ENCODE measurements around the gene NPAS2. TPM values are rescaled to one million over a fixed set of nuclear protein-coding genes. Genes with fewer than 3 reads are reported as not detected.
A peak's percentile ranks its signal among the peaks of the same experiment; 100 is the strongest.

Gene NPAS2
- total RNA-seq, 2 donors from 2014 or later, result 29.2 to 50.8 TPM

GRCh38 chr2:100783987-100784386 is 36.0 kb upstream of the NPAS2 start:
- peaks cover 10 to 17% of the 10 kb centered on the region in 2 donors for H3K4me1 ChIP-seq (ENCODE audit: control insufficient read depth in 1 of 2, low read depth in 2 of 2)
- TF ChIP-seq CTCF (IDR thresholded peaks at IDR 0.05), result no peak
- H3K4me3 ChIP-seq, result no peak overlapping the region
- no peak for ATAC-seq (ENCODE audit: insufficient number of reproducible peaks, low FRiP score, low read depth)
- H3K27ac ChIP-seq, result no peak overlapping the region
- no peaks in the 10 kb centered on the region for H3K36me3 ChIP-seq
- no peaks in the 10 kb centered on the region for H3K9me3 ChIP-seq
- no peaks in the 10 kb centered on the region for H3K27me3 ChIP-seq (replicated peaks; ENCODE audit: insufficient read depth)
- DNase-seq (ENCODE audit: low spot score), result no peak

- no peak for DNase-seq (ENCODE audit: low spot score)
- no peak for ATAC-seq (ENCODE audit: insufficient number of reproducible peaks, low FRiP score, low read depth)
- peaks cover 10 to 17% of the 10 kb centered on the region in 2 donors for H3K4me1 ChIP-seq (ENCODE audit: control insufficient read depth in 1 of 2, low read depth in 2 of 2)
- TF ChIP-seq CTCF (IDR thresholded peaks at IDR 0.05), result no peak
- no peak overlapping the region for H3K27ac ChIP-seq
- H3K9me3 ChIP-seq, result no peaks in the 10 kb centered on the region
- H3K27me3 ChIP-seq (replicated peaks; ENCODE audit: insufficient read depth), result no peaks in the 10 kb centered on the region
- H3K4me3 ChIP-seq, result no peak overlapping the region
- no peaks in the 10 kb centered on the region for H3K36me3 ChIP-seq
Observed at GRCh38 chr2:100784681-100785080, 35.3 kb upstream of the NPAS2 start.

- Histone ChIP-seq H3K27ac (peak overlapping the region in 1 of 2 donors; percentile 61), H3K4me1 (ENCODE audit: control insufficient read depth in 1 of 2, low read depth in 2 of 2) (peaks cover 10 to 17% of the 10 kb centered on the region in 2 donors), H3K36me3 (no peaks in the 10 kb centered on the region), H3K27me3 (replicated peaks; ENCODE audit: insufficient read depth) (no peaks in the 10 kb centered on the region), H3K4me3 (peak overlapping the region; percentile 49), H3K9me3 (no peaks in the 10 kb centered on the region)
- DNase-seq (ENCODE audit: low spot score) (no peak), ATAC-seq (ENCODE audit: insufficient number of reproducible peaks, low FRiP score, low read depth) (no peak)
- TF ChIP-seq CTCF (IDR thresholded peaks at IDR 0.05), result no peak
Observed at GRCh38 chr2:100785626-100786296, 34.2 kb upstream of the NPAS2 start.

- H3K9me3 ChIP-seq, result no peaks in the 10 kb centered on the region
- H3K36me3 ChIP-seq, result no peaks in the 10 kb centered on the region
- TF ChIP-seq CTCF (IDR thresholded peaks at IDR 0.05), result no peak
- ATAC-seq (ENCODE audit: insufficient number of reproducible peaks, low FRiP score, low read depth), result peak; percentile 62
- peak overlapping the region; percentile 49 for H3K4me3 ChIP-seq
- DNase-seq (ENCODE audit: low spot score), result no peak
- peak overlapping the region in 1 of 2 donors; percentile 61 for H3K27ac ChIP-seq
- peaks cover 10 to 17% of the 10 kb centered on the region in 2 donors for H3K4me1 ChIP-seq (ENCODE audit: control insufficient read depth in 1 of 2, low read depth in 2 of 2)
- H3K27me3 ChIP-seq (replicated peaks; ENCODE audit: insufficient read depth), result no peaks in the 10 kb centered on the region
Observed at GRCh38 chr2:100786297-100786658, 33.7 kb upstream of the NPAS2 start.

GRCh38 chr2:100786985-100787384 is 33.0 kb upstream of the NPAS2 start:
- DNase-seq (ENCODE audit: low spot score), result no peak
- H3K27ac ChIP-seq, result peak overlapping the region in 1 of 2 donors; percentile 61
- H3K4me1 ChIP-seq (ENCODE audit: control insufficient read depth in 1 of 2, low read depth in 2 of 2), result peaks cover 10 to 17% of the 10 kb centered on the region in 2 donors
- H3K27me3 ChIP-seq (replicated peaks; ENCODE audit: insufficient read depth), result no peaks in the 10 kb centered on the region
- H3K4me3 ChIP-seq, result no peak overlapping the region
- no peaks in the 10 kb centered on the region for H3K36me3 ChIP-seq
- TF ChIP-seq CTCF (IDR thresholded peaks at IDR 0.05), result no peak
- H3K9me3 ChIP-seq, result no peaks in the 10 kb centered on the region
- no peak for ATAC-seq (ENCODE audit: insufficient number of reproducible peaks, low FRiP score, low read depth)
